H1 (cell line): ENCODE data around the gene CUTA. TPM values are rescaled to one million over a fixed set of nuclear protein-coding genes. Genes with fewer than 3 reads are reported as not detected.

Experiments
- CTCF ChIA-PET: fragments of 300-600 bp; sonication (Branson Sonifier 250); formaldehyde crosslinking; loops from one replicate; lab custom pipeline; 2021; ENCODE audit not compliant: partially characterized antibody; lab: Charles Lee
- POLR2A ChIA-PET: fragments of 300-600 bp; sonication (Branson Sonifier 250); formaldehyde crosslinking; loops from one replicate; lab custom pipeline; 2021; ENCODE audit warnings: inconsistent platforms; ENCODE audit not compliant: partially characterized antibody; lab: Charles Lee
- DNase-seq, 2 experiments: peaks; one replicate each; pipeline versions ENCODE4 v3.0.0 to v3.0.0-alpha.2; 2010 to 2022; ENCODE audit warnings: low spot score in 2 of 2, low read depth in 1 of 2, mixed read lengths in 1 of 2
- FAIRE-seq: peaks from 2 replicates; lab custom pipeline; 2011; peaks lifted over from hg19 to GRCh38; lab: Jason Lieb, UNC
- H2AFZ ChIP-seq: 2 replicates; pipeline ENCODE4 v1.8.1; 2012; ENCODE audit warnings: low read length, inconsistent platforms
- H2AK5ac ChIP-seq: 2 replicates; pipeline ENCODE4 v1.6.1; 2013; ENCODE audit warnings: low read depth, low read length
- H2BK120ac ChIP-seq: replicated peaks from 2 replicates; pipeline ENCODE3; 2013; ENCODE audit warnings: low read depth, low read length, inconsistent platforms
- H2BK12ac ChIP-seq: 2 replicates; pipeline ENCODE4 v1.6.1; 2013; ENCODE audit warnings: low read depth, low read length
- H2BK15ac ChIP-seq: 2 replicates; pipeline ENCODE4 v1.6.1; 2013; ENCODE audit warnings: low read length
- H2BK20ac ChIP-seq: 2 replicates; pipeline ENCODE4 v1.6.1; 2013; ENCODE audit warnings: low read length
- H2BK5ac ChIP-seq: 2 replicates; pipeline ENCODE4 v1.6.1; 2013; ENCODE audit warnings: low read depth, low read length
- H3K14ac ChIP-seq: 2 replicates; pipeline ENCODE4 v1.6.1; 2013; ENCODE audit warnings: inconsistent platforms; ENCODE audit not compliant: insufficient read length
- H3K18ac ChIP-seq: 2 replicates; pipeline ENCODE4 v1.6.1; 2013; ENCODE audit warnings: low read length; ENCODE audit errors: extremely low read depth
- H3K23ac ChIP-seq: 2 replicates; pipeline ENCODE4 v1.6.1; 2013; ENCODE audit warnings: inconsistent platforms; ENCODE audit not compliant: insufficient read length
- H3K23me2 ChIP-seq: 2 replicates; pipeline ENCODE4 v1.6.1; 2013; ENCODE audit warnings: low read depth, low read length
- H3K27ac ChIP-seq: 2 replicates; pipeline ENCODE4 v1.6.1; 2011; ENCODE audit warnings: low read depth, low read length, inconsistent platforms
- H3K27me3 ChIP-seq, 4 experiments: replicated peaks in 1 of 4; 1 replicate in 1 of 4; 2 replicates in 3 of 4; pipeline versions ENCODE4 v1.6.1 to v1.8.1; 2011 to 2013; ENCODE audit warnings: low read length in 3 of 4, mild to moderate bottlenecking in 3 of 4, inconsistent platforms in 2 of 4, mixed read lengths in 2 of 4, moderate library complexity in 1 of 4; ENCODE audit not compliant: control insufficient read depth in 3 of 4, insufficient read depth in 3 of 4; ENCODE audit errors: extremely low read depth in 1 of 4
- H3K36me3 ChIP-seq, 4 experiments: 2 replicates each; pipeline versions ENCODE4 v1.6.1 to v1.8.1; 2011 to 2013; ENCODE audit warnings: mild to moderate bottlenecking in 4 of 4, low read length in 3 of 4, moderate library complexity in 2 of 4, control low read depth in 1 of 4, inconsistent platforms in 1 of 4; ENCODE audit not compliant: insufficient read depth in 4 of 4, control insufficient read depth in 2 of 4
- H3K4ac ChIP-seq: replicated peaks from 2 replicates; pipeline ENCODE3; 2013; ENCODE audit warnings: low read length, low read depth, mixed read lengths, inconsistent platforms; ENCODE audit not compliant: insufficient read length
- H3K4me1 ChIP-seq, 4 experiments: replicated peaks in 1 of 4; 1 replicate in 1 of 4; 2 replicates in 3 of 4; pipeline versions ENCODE4 v1.6.1 to v1.8.1; 2011 to 2013; ENCODE audit warnings: low read length in 3 of 4, inconsistent platforms in 2 of 4, mixed read lengths in 1 of 4; ENCODE audit not compliant: insufficient read depth in 4 of 4, control insufficient read depth in 3 of 4
- H3K4me2 ChIP-seq, 2 experiments: 2 replicates each; pipeline versions ENCODE4 v1.6.1 to v1.8.1; 2011 to 2013; ENCODE audit warnings: low read depth in 2 of 2, low read length in 2 of 2, control low read depth in 1 of 2, inconsistent platforms in 1 of 2, mild to moderate bottlenecking in 1 of 2; ENCODE audit not compliant: insufficient read depth in 1 of 2
- H3K4me3 ChIP-seq, 4 experiments: fragments of 200-600, 300-600 bp in 1 of 4; sonication (generic), shearing (Covaris generic), sonication (Bioruptor Twin) in 1 of 4; 2 replicates each; pipeline versions ENCODE4 v1.5.1 to v1.8.1; 2011 to 2016; ENCODE audit warnings: low read length in 4 of 4, low read depth in 3 of 4, control low read depth in 2 of 4, inconsistent platforms in 2 of 4, mild to moderate bottlenecking in 2 of 4, mixed read lengths in 1 of 4, moderate library complexity in 1 of 4; ENCODE audit not compliant: insufficient read depth in 2 of 4; ENCODE audit errors: extremely low read depth in 1 of 4
- H3K56ac ChIP-seq: replicated peaks from 2 replicates; pipeline ENCODE3; 2013; ENCODE audit warnings: low read depth, mild to moderate bottlenecking, mixed read lengths, low read length, inconsistent platforms; ENCODE audit not compliant: insufficient read length
- H3K79me1 ChIP-seq: 2 replicates; pipeline ENCODE4 v1.6.1; 2013; ENCODE audit warnings: low read depth, low read length, control low read depth
- H3K79me2 ChIP-seq, 2 experiments: 2 replicates each; pipeline versions ENCODE4 v1.6.1 to v1.8.1; 2012 to 2013; ENCODE audit warnings: low read length in 2 of 2, mild to moderate bottlenecking in 2 of 2, inconsistent platforms in 1 of 2; ENCODE audit not compliant: insufficient read depth in 2 of 2, control insufficient read depth in 1 of 2
- H3K9ac ChIP-seq, 4 experiments: replicated peaks in 1 of 4; 1 replicate in 1 of 4; 2 replicates in 3 of 4; pipeline versions ENCODE4 v1.6.1 to v1.8.1; 2011 to 2013; ENCODE audit warnings: low read depth in 3 of 4, low read length in 3 of 4, control low read depth in 2 of 4, mild to moderate bottlenecking in 2 of 4, moderate library complexity in 2 of 4, inconsistent platforms in 1 of 4; ENCODE audit errors: extremely low read depth in 1 of 4
- H3K9me3 ChIP-seq, 2 experiments: 2 replicates each; pipeline versions ENCODE4 v1.6.1 to v1.8.1; 2012 to 2013; ENCODE audit warnings: mild to moderate bottlenecking in 2 of 2, moderate library complexity in 2 of 2, control low read depth in 1 of 2, inconsistent platforms in 1 of 2, low read depth in 1 of 2, low read length in 1 of 2, mixed read lengths in 1 of 2; ENCODE audit not compliant: insufficient read depth in 2 of 2
- H4K20me1 ChIP-seq, 2 experiments: replicated peaks in 1 of 2; 2 replicates each; pipeline versions ENCODE3 to v1.8.1; 2011 to 2013; ENCODE audit warnings: inconsistent platforms in 2 of 2, low read length in 2 of 2, mild to moderate bottlenecking in 1 of 2; ENCODE audit not compliant: insufficient read depth in 2 of 2, control insufficient read depth in 1 of 2
- H4K5ac ChIP-seq: 2 replicates; pipeline ENCODE4 v1.6.1; 2013; ENCODE audit warnings: low read length, low read depth, mixed read lengths, inconsistent platforms; ENCODE audit not compliant: insufficient read length
- H4K8ac ChIP-seq: 2 replicates; pipeline ENCODE4 v1.8.0; 2013; ENCODE audit warnings: mild to moderate bottlenecking, moderate library complexity, low read length, inconsistent platforms; ENCODE audit not compliant: insufficient read depth; ENCODE audit errors: extremely low read depth
- H4K91ac ChIP-seq: replicated peaks from 2 replicates; pipeline ENCODE3; 2013; ENCODE audit warnings: low read length, mixed read lengths, inconsistent platforms; ENCODE audit not compliant: insufficient read length
- BCL11A ChIP-seq, 2 experiments: IDR thresholded peaks; one replicate each; pipeline ENCODE4 v1.6.1; 2011; ENCODE audit warnings: low read depth in 2 of 2, low read length in 2 of 2, mild to moderate bottlenecking in 2 of 2
- KDM4A ChIP-seq: IDR thresholded peaks from one replicate; pipeline ENCODE4 v1.7.1; 2012; ENCODE audit warnings: low read depth, mild to moderate bottlenecking, moderate library complexity, low read length, inconsistent platforms; ENCODE audit not compliant: severe bottlenecking
- POU5F1 ChIP-seq: IDR thresholded peaks from 2 replicates; pipeline ENCODE4 v1.6.1; 2011; ENCODE audit warnings: low read depth, mild to moderate bottlenecking, low read length, moderate library complexity
- RFX5 ChIP-seq: IDR thresholded peaks from 2 replicates; pipeline ENCODE4 v1.6.1; 2011; ENCODE audit warnings: low read depth, low read length, improper control_type of control experiment, borderline replicate concordance
- SAP30 ChIP-seq: fragments of 300-600 bp; sonication (generic); IDR thresholded peaks from 2 replicates; pipeline ENCODE4 v1.7.1; 2012; ENCODE audit warnings: low read length, moderate library complexity, mild to moderate bottlenecking, inconsistent platforms; ENCODE audit not compliant: insufficient read depth, insufficient replicate concordance
- SRF ChIP-seq: IDR thresholded peaks from 2 replicates; pipeline ENCODE4 v1.6.1; 2011; ENCODE audit warnings: mild to moderate bottlenecking, low read depth, low read length, moderate library complexity
- YY1 ChIP-seq: IDR thresholded peaks from 2 replicates; pipeline ENCODE4 v1.6.1; 2011; ENCODE audit warnings: low read depth, mild to moderate bottlenecking, low read length
- WGBS, 2 experiments: shearing (Covaris generic) in 1 of 2; methylation state at CpG; one replicate each; pipeline versions ENCODE4 v1.1.6 to v1.1.7; 2013 to 2015; ENCODE audit warnings: low lambda C conversion rate in 2 of 2, mixed read lengths in 2 of 2, inconsistent platforms in 1 of 2, low coverage in 1 of 2, missing lambda C conversion rate in 1 of 2; ENCODE audit not compliant: insufficient replicate concordance in 2 of 2, insufficient coverage in 1 of 2, insufficient read length in 1 of 2; ENCODE audit errors: extremely low coverage in 1 of 2, missing lambda C conversion rate in 1 of 2; 5-methylcytosine and 5-hydroxymethylcytosine counted together
- polyA plus RNA-seq, 7 experiments: library from polyadenylated mRNA; depleted of rRNA in 3 of 7; stranded (reverse) in 5 of 7; unstranded in 2 of 7; fragments of >200 nt in 5 of 7; fragments of 200-250 nt in 2 of 7; gene quantifications; 1 replicate in 5 of 7; 2 replicates in 1 of 7; 4 replicates in 1 of 7; pipeline versions ENCODE4 v1.2.1 to v1.2.3, GENCODE V29; 2011 to 2013; ENCODE audit warnings: missing spikeins in 2 of 7, mixed read lengths in 2 of 7
- total RNA-seq: library from RNA; stranded (reverse); fragmentation: NEBNext Ultra II Directional; extraction: Animal tissue kit (Norgen Biotek cat#: 25700); gene quantifications from 2 replicates; pipeline ENCODE4 v1.2.1, GENCODE V29; 2021
- TF ChIP-seq, protein P1 (sequence below): IDR thresholded peaks from 2 replicates; pipeline ENCODE4 v1.6.1; 2011; ENCODE audit warnings: low read length, improper control_type of control experiment

Gene CUTA
- total and polyA plus RNA-seq, 2 of the 8 experiments (the other 6 are each of a cell fraction or from before 2014, with no cell fraction given) = 297 to 460 TPM

DNA sequence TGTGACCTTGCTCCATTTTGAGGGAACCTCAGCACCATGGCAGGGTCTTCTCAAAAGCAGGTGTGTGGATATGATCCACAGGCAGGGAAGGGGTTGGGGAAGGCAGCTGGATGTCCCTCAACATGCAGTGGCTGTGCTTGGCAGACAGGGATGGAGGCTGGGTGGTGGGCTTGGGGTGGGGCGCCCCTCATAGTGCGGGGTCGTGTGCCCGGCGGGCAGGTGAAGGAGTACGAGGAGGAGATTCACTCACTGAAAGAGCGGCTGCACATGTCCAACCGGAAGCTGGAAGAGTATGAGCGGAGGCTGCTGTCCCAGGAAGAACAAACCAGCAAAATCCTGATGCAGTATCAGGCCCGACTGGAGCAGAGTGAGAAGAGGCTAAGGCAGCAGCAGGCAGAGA, 28.4 kb upstream of the CUTA start:
- Histone ChIP-seq H3K79me2 (no peaks in the 10 kb centered on the region), H3K23ac (no peak overlapping the region), H3K4ac (no peak overlapping the region), H3K4me1 (no peaks in the 10 kb centered on the region), H2BK20ac (no peak overlapping the region), H2AFZ (no peak overlapping the region), H3K36me3 (peaks cover 58 to 98% (median 81%) of the 10 kb centered on the region in 4 experiments), H4K5ac (no peak overlapping the region), H4K8ac (no peak overlapping the region), H3K23me2 (no peaks in the 10 kb centered on the region; the same call in 1 of the 2 replicates), H4K91ac (no peak overlapping the region), H3K56ac (no peak overlapping the region), H2BK5ac (no peak overlapping the region), H2BK120ac (no peak overlapping the region), H4K20me1 (peaks cover 10 to 32% of the 10 kb centered on the region in 2 experiments), H3K27ac (no peak overlapping the region), H3K4me2 (no peak overlapping the region), H2BK15ac (no peak overlapping the region), H3K9ac (no peak overlapping the region), H3K4me3 (no peak overlapping the region), H2BK12ac (no peak overlapping the region), H3K79me1 (peaks cover 2% of the 10 kb centered on the region), H2AK5ac (no peak overlapping the region), H3K9me3 (no peaks in the 10 kb centered on the region), H3K14ac (no peak overlapping the region), H3K18ac (no peak overlapping the region), H3K27me3 (no peaks in the 10 kb centered on the region)
- FAIRE-seq (no peak), DNase-seq (no peak)
- TF ChIP-seq SAP30 (no peak), YY1 (no peak), RFX5 (no peak), POU5F1 (no peak), BCL11A (IDR thresholded peaks at IDR 0.05; ENCODE audit: low read depth in 2 of 2, low read length in 2 of 2) (no peak), KDM4A (no peak), SRF (no peak)
- TF ChIP-seq, protein P1, sequence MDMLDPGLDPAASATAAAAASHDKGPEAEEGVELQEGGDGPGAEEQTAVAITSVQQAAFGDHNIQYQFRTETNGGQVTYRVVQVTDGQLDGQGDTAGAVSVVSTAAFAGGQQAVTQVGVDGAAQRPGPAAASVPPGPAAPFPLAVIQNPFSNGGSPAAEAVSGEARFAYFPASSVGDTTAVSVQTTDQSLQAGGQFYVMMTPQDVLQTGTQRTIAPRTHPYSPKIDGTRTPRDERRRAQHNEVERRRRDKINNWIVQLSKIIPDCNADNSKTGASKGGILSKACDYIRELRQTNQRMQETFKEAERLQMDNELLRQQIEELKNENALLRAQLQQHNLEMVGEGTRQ = no peak
- WGBS, 2 experiments = 90% methylated on average over 8 of the region's 10 CpGs; no CpG with 5 or more reads in 1 of the 2 experiments
- CTCF ChIA-PET = interaction anchor here (0.6 to 2.0 kb wide), 5 partner anchors 9 to 165 kb away, joined by 3 to 7 read pairs (median 3); partner anchors contain the start of gene SYNGAP1
- POLR2A ChIA-PET = interaction anchor here (1.3 to 17.2 kb wide), 3 partner anchors 8 to 18 kb away, joined by 3 to 381 read pairs (median 20); partner anchors contain the start of gene ZBTB9
